Mucosa of gallbladder (tissue), 1 donor: ENCODE results near the gene DLX4. TPM values are rescaled to one million over a fixed set of nuclear protein-coding genes. Genes with fewer than 3 reads are reported as not detected.
A peak's percentile ranks its signal among the peaks of the same experiment; 100 is the strongest.

Experiments
- DNase-seq: peaks from one replicate; pipeline ENCODE4 v3.0.0-alpha.2; 2020; ENCODE audit warnings: low spot score
- total RNA-seq: library from RNA; stranded (reverse); gene quantifications from one replicate; pipeline ENCODE4 v1.2.1, GENCODE V29; 2021
- donor health status: DM: no; HTN: no; CAD: no.

Gene DLX4
- total RNA-seq, 1 donor from 2014 or later: not detected

DNA sequence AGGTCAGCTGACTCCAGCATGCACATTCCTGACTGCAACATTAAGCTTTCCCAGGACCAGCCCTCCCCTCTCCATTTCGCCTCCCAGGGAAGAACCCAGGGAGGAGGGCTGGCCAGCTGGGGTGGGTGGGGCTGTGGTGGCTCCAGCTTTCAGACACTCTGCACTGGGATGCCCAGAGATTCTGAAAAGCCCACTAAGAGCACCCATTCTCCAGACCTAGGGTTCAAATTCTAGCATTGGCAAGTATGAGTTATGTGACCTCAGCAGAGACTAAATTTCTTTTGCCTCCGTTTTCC is 18.2 kb downstream of the DLX4 start:
- no peak for DNase-seq

DNA sequence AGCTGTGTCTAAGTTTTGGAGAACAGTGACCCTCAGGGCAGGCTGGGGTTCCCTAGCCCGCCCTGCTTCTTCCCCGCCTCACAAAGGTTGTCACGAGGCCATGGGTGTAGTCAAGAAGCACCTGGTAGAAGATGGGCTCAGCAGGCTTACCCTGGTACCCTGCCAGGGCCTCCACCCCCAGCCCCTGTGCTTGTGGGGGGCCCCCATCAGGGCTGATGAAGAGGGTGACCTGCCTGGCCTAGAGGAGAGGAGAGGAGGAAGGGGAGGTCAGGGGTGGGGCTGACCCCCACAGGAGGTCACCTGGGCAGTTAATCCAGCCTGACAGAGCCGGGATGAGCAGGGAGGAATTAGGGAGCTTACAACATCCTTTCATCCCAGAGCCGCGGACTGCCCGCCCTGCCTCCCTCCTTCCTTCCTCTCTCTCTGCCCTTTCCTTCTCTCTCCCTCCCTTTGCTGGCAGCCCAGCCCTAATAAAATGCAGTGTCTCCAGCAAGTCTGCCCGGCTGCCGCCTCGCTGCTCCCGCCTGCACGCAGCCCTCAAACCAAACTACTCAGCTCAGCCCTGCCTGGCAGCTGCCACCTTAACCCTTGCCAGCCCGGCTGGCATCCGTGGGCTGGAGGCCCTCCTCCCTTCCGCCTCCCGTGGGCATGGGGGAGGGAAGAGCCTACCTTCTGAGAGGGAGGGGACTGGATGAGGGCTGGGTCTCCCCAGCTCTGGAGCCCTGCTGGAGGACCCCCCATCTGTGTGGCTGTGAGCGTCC is 18.9 kb downstream of the DLX4 start:
- DNase-seq: no peak

DNA sequence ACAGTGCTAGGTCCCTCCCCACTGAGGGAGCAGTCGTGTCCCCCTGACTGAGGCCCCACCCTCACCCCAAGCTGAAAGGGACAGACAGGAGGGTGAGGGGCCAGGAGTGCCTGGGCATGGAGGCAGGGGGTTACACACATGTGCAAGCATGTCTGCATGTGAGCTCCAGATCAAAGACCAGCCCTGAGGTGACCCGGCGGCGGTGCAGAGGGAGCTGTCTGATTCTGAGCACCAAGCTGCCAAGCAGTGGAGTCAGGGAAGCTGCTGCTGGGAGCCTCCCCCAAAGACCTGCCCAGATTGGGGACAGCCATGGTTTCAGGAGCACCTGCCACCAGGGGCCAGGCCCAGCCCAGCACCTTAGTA is 20.5 kb downstream of the DLX4 start:
- DNase-seq: no peak

GRCh38 chr17:49990331-49990730 is 21.3 kb downstream of the DLX4 start:
- no peak for DNase-seq

- DNase-seq: no peak
Measured at GRCh38 chr17:49990921-49991320, 21.9 kb downstream of the DLX4 start.

DNA sequence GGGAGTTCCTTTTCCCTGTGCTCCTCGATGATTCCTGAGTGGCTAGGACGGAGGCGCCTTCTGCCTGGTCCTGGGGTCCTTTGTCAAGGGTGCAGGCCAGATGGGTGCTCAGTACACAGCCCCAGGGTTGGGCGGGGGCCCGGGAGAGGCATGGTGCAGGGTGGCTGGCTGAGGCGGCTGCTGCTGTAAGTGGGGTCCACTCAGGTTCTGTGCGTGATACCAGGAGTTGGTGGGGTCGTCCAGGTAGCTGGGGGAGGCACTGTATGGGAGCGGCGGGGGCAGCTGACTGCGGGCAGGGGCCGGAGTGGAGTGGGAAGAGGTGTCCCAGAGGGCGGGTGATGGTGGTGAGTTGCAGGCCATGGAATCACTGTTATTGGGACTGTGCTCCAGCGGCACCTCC is 22.4 kb downstream of the DLX4 start:
- no peak for DNase-seq

DNA sequence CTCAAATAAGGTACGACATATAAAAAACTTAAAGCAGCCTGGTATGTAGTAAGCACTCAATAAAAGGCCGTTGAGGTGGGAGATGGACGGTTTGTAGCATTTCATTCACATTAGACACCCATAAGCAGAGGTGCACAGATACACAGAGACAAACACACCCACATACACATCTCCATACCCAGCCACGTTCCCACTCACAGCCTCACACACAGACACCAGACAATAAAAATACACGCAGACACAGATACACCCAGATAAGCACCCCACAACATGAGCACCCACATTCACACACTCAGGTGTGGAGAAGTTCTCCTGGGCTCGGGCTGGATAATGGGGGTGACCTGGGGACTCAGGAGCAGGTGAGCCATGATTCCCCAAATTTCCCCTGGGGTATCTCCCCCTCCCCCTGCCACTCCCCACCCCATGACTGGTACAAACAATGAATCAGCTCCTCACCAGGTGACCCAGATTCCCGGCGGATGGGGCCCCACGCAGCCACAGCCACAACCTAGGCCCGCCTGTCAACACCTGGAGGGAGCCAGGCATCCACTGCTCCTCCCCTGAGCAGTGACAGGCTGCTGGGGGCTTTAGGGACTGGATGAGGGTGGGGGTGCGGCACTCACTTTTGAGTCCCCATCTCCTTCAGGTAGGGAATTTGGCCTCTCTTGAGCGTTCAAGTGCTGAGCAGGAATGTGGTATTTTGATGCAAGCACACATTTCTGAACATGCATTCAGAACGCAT is 23.4 kb downstream of the DLX4 start:
- DNase-seq: no peak

DNA sequence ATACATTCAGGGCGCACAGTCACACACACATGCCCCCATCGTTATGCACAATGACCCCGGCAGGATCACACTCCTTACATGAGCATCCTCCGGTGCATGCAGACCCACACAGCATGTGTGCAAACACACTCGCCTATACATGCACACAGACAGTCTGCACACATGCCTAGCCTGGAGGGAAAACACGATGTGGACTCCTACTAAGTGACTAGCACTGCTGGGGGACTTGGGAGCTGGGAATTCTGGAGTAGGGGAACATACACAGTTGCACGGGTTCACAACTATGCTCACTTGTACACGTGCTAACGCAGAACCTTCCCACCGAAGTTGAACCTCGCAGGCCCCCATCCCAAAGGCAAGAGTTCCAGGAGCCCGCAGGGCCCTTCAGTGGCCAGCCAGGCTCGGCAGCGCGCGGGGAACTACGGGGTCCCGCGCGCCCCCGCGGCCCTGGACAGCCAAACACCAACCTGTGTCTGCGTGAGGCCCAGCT is 24.0 kb downstream of the DLX4 start:
- DNase-seq: no peak

DNA sequence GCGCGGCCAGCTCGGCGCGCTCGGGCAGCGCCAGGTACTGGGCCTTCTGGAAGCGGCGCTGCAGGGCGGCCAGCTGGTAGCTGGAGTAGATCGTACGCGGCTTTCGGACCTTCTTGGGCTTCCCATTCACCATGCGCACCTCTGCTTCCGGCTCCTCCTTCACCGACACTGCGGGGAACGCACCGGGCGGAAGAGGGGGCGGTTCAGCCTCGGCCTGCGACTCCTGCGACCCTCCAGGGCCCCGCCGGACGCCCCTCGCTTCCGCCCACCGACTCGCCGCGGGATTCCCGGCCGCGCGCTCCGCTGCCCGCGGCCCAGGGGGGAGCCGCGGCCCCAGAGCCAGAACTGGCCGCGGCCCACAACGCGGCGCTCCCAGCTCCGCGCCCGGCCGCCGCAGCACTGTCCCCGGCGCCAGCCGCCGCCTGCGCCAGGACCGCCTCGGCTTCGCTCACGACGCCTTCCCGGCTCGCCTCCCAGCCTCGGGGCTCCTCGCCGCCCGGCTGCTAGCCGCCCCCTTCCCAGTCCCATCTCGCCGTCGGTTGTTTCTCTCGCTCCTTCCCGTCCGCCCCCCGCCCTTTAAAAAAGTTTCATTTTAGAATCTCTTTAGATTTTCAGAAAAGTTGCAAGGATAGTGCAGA is 24.6 kb downstream of the DLX4 start:
- DNase-seq: no peak

DNA sequence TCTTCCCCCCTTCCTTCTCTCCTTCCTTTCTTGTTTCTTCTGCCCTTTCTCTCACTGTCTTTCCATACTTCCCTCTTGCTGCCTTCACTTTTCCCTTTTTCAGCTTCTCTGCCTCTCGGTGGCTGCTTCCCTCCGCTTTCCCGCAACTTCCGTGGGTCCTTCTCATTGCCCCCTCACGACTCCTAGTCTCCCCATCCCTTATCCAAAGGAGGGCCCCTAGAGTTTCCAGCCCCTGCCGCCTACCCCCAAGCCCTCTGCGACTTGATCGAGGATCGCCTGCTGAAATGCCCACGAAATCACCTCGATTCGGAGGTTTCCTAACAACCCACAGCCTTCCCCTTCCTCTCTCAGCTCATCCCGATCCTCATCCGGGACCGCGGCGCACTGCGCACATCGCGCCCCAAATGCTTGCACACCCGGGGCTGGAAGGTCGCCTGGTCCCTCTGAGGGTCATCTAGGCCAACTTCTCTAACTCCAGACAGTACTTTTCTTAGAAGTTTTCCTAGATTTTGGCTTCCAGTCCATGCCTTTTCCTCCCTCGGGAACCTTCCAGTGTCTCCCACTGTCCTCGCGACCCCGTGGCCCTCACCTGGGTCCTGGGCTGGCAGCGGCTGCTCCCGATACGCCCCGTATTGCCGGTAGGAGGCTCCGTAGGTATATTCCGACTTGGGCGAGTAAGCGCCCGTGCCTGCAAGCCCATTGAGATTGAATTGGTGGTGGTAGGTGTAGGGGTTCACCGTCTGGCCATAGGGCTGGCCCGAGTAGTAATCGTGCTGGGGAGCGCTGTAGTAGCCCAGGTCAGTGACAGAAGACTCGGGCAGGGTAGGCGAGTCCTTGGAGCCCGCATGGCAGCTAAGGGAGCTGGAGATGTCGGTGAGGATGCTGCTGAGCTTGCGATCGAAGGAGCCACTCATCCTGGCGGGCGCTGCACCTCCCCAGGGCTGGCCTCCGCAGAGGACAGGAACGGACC is 25.4 kb downstream of the DLX4 start:
- DNase-seq: no peak

DNA sequence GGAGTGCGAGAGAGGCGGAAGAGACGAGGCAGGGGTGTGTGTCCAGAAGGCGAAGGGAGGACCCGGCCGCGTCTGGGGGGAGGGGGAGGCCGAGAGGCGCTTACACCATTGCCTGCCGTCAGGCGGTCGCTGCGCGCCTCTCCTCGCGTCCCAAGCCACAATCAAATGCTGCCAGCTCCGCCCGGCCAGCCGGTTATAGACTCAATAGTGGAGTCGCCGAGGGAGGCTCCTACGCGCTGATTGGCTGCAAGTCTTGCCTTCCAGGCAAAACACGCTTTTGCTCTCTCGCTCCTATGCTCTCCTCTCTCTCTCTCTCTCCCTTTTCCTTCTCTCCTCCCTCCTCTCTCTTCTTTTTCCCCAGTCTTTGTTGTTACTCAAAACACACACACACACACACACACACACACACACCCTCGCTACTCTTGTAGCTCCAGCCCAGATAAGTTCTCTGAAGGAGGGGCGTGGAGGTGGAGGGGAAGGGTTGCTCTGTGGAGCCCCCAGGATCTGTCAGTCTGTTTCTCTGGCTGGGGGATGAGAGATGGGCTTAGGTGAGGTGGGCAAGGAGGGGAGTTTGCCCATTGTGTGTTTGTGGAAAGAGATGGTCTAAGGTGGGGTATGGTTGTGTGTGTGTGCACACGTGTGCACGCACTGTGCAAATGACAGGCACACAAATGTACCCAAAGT is 26.2 kb downstream of the DLX4 start, which contains the start of gene DLX3:
Gene DLX3 (minus strand): TSS at position 170 of the 684 bp plus-strand sequence. CDS start 226 bp downstream, outside the sequence.
- DNase-seq: peak; percentile 68

GRCh38 chr17:49996121-49996494 is 27.1 kb downstream of the DLX4 start:
- no peak for DNase-seq

DNA sequence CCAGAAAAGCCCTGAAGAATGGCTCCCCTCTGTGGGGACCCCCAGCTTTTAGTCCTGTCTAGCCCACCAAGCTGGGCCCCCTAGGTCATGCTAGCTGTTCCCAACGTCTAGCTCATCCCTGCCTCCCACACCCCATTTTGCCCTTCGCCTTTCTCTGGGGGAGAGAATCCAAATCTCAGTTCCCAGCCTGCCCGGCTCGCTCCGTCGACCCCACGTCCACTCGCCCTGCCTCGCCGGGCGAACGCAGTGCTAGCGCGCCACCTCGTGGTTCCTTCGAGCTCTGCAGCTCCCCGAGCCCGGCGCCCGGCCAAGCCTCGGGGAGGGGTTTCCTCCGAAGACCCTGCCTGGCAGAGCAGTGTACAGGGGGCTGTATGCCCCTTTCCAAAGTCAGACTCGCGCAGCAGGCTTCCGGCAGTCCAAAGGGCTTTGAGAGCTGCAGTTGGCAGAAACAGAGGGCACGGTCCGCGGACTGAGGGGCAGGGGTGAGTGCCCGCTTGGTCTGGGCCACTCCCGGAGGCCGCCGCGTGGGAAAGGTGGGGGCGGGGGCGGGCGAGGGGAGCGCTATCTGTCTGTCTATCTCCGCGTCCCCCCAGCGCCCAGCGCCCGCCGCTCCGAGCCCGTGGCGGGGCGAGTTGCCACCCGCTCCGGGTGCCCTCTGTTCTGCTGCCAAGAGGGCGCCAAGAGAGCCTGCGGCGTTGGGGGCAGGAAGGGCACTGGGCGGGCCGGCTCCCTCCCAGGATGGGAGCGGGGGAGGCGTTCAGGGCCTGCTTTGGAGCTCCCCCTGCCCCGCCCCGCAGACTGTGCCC is 27.7 kb downstream of the DLX4 start:
- no peak for DNase-seq

DNA sequence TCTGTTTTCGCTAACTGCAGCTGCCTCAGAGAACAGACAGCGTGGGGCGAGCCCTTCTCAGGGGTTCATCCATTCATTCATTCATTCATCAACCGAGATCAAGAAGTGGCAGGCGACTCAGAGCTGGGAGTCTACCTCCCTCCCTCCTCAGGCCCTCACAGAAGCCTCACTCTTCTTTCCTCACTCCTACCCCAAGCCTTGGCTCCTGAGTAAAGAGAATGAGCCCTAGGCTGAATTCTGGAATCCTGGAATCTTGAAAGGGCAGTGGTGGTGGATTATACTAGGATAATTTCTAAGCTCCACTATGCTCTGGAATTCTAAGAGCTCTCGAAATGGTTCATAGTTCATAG is 28.3 kb downstream of the DLX4 start:
- DNase-seq: no peak

GRCh38 chr17:49997773-49998703 is 29.0 kb downstream of the DLX4 start:
- DNase-seq: peak; percentile 80

DNA sequence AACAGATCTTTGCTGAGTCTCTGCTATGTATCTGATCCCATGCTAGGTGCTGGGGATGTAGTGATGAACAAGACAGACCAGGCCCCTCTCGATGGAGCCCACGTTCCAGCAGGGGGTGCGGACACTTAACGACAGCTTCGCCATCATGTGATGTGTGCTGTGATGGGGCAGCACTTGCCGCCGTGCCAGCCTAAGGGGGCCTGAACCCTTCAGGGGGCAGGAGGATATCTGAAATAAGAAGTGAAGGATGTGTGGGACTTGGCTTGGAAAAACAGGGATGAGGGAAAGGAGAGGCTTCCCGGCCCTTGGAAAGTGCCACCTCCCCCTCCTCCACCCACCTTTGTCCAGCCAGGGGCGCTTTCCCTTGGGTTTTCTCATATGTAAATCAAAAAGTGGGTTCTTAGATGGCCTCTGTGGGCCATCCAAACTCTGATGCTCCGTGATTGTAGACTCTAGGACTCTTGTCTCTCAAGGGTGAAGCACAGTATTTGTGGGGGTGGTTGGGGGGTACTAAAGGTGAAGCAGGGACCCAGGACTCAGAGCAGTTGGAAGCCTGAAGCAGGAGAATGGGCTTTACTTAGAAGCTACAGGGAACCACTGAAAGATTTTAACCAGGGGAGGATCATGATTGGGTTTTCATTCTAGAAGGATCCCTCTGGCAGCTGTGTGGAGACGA is 30.0 kb downstream of the DLX4 start:
- no peak for DNase-seq

DNA sequence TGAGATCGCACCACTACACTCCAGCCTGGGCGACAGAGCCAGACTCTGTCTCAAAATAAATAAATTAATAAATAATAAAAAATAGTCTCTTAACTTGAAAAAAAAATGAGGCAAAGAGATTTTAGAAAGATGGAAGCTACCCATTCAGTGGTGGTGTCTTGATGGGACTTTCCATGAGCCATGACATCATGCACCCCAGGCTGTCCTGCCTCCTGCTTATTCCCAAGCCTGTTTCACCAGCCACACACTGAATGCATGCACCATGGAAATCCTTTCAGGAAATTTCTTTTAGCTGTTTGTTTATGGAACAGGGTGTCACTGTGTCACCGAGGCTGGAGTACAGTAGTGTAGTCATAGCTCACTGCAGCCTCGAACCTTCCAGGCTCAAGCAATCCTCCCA is 34.9 kb downstream of the DLX4 start:
- DNase-seq: no peak

GRCh38 chr17:50009282-50009681 is 40.3 kb downstream of the DLX4 start:
- DNase-seq: no peak

GRCh38 chr17:50013079-50013478 is 44.1 kb downstream of the DLX4 start:
- DNase-seq: no peak
